Medulla oblongata (tissue), 1 donor: ENCODE results near the gene C6orf89.
"Not testable (repeated sequence)": the region's sequence is repeated elsewhere in the genome, so short reads cannot be mapped to it uniquely, and the experiment has no call there.

Experiments used
- DNase-seq: peaks from one replicate; pipeline ENCODE4 v3.0.0-alpha.2; 2015; ENCODE audit errors: extremely low spot score

The C6orf89 gene

GRCh38 chr6:36924131-36924530 lies 38.4 kb downstream of the C6orf89 start:
- no peak for DNase-seq

GRCh38 chr6:36924778-36925374 lies 39.1 kb downstream of the C6orf89 start:
- DNase-seq = peak; percentile 63

GRCh38 chr6:36925809-36926208 lies 40.1 kb downstream of the C6orf89 start:
- no peak for DNase-seq

GRCh38 chr6:36926708-36927513 lies 41.2 kb downstream of the C6orf89 start:
- no peak for DNase-seq

GRCh38 chr6:36927691-36928546 lies 42.2 kb downstream of the C6orf89 start:
- DNase-seq = no peak

GRCh38 chr6:36928547-36928918 lies 42.8 kb downstream of the C6orf89 start:
- no peak for DNase-seq

GRCh38 chr6:36929152-36929551 lies 43.4 kb downstream of the C6orf89 start:
- no peak for DNase-seq

GRCh38 chr6:36929607-36930006 lies 43.9 kb downstream of the C6orf89 start:
- no peak for DNase-seq

- no peak for DNase-seq
Observed at GRCh38 chr6:36930483-36930882, 44.7 kb downstream of the C6orf89 start.

GRCh38 chr6:36933102-36933501 lies 47.4 kb downstream of the C6orf89 start:
- DNase-seq = no peak

- no peak for DNase-seq
Observed at GRCh38 chr6:36933519-36933918, 47.8 kb downstream of the C6orf89 start.

- no peak for DNase-seq
Observed at GRCh38 chr6:36934901-36935300, 49.1 kb downstream of the C6orf89 start.

- DNase-seq = no peak
Observed at GRCh38 chr6:36936824-36937223, 51.1 kb downstream of the C6orf89 start.

- no peak for DNase-seq
Observed at GRCh38 chr6:36937896-36938295, 52.1 kb downstream of the C6orf89 start.

- no peak for DNase-seq
Observed at GRCh38 chr6:36938536-36938935, 52.8 kb downstream of the C6orf89 start.

- DNase-seq = not testable (repeated sequence)
Observed at GRCh38 chr6:36939005-36939404, 53.3 kb downstream of the C6orf89 start.

- no peak for DNase-seq
Observed at GRCh38 chr6:36940027-36940426, 54.3 kb downstream of the C6orf89 start.

GRCh38 chr6:36941561-36941960 lies 55.8 kb downstream of the C6orf89 start:
- DNase-seq = not testable (repeated sequence)

GRCh38 chr6:36942329-36942728 lies 56.6 kb downstream of the C6orf89 start:
- not testable (repeated sequence) for DNase-seq

- DNase-seq = no peak
Observed at GRCh38 chr6:36944650-36945049, 58.9 kb downstream of the C6orf89 start.

- no peak for DNase-seq
Observed at GRCh38 chr6:36945301-36945700, 59.5 kb downstream of the C6orf89 start.

GRCh38 chr6:36946526-36946925 lies 60.8 kb downstream of the C6orf89 start:
- no peak for DNase-seq
